ENCODE measurements around the gene PLCD1.
A peak's percentile ranks its signal among the peaks of the same experiment; 100 is the strongest.
"Not testable (repeated sequence)": the region's sequence is repeated elsewhere in the genome, so short reads cannot be mapped to it uniquely, and the experiment has no call there.

The PLCD1 gene

GRCh38 chr3:37986479-37987314 lies 42.7 kb downstream of the PLCD1 start:
- no peak for DNase-seq (ENCODE audit: low read depth in 3 of 3)

DNA sequence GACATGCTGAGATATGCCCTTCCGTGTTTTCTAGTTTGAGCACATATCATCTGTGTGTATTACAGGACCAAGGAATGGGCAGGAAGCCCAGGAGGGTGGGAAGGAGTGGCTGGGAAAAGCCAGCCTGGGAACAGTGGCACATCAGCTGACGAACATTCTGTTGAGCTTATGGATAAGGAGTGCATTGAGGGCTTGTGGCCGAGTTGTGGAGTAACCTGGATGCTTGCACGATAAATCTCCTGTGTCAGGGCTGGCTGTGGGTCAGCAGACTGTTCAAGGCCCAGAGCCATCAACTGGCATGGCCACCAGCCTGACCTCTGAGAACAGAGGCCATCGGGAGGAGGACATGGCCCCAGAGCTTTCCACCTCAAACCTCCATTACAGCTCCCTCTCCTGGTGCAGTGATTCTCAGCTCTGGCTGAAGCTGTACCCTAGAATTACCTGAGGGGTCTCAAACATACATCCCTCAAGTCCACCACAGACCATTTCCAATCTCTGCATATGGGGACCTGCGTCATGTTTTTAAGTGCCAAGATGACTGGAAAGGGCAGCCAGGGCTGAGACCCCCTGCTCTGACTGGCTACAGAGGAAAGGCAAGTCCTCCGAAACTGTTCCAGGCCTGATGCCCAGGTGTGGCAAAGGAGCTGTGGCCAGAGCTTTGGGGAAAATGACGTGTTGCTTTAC lies 43.7 kb downstream of the PLCD1 start:
- DNase-seq (ENCODE audit: low read depth in 3 of 3): no peak

GRCh38 chr3:37984596-37984995 lies 44.8 kb downstream of the PLCD1 start:
- DNase-seq (ENCODE audit: low read depth in 3 of 3): no peak

- no peak for DNase-seq (ENCODE audit: low read depth in 3 of 3)
Measured at GRCh38 chr3:37984051-37984450, 45.4 kb downstream of the PLCD1 start.

GRCh38 chr3:37982331-37982730 lies 47.1 kb downstream of the PLCD1 start:
- DNase-seq (ENCODE audit: low read depth in 3 of 3): no peak

- no peak for DNase-seq (ENCODE audit: low read depth in 3 of 3)
Measured at GRCh38 chr3:37981348-37981664, 48.1 kb downstream of the PLCD1 start.

GRCh38 chr3:37980462-37981347 lies 48.7 kb downstream of the PLCD1 start:
- no peak for DNase-seq (ENCODE audit: low read depth in 3 of 3)

DNA sequence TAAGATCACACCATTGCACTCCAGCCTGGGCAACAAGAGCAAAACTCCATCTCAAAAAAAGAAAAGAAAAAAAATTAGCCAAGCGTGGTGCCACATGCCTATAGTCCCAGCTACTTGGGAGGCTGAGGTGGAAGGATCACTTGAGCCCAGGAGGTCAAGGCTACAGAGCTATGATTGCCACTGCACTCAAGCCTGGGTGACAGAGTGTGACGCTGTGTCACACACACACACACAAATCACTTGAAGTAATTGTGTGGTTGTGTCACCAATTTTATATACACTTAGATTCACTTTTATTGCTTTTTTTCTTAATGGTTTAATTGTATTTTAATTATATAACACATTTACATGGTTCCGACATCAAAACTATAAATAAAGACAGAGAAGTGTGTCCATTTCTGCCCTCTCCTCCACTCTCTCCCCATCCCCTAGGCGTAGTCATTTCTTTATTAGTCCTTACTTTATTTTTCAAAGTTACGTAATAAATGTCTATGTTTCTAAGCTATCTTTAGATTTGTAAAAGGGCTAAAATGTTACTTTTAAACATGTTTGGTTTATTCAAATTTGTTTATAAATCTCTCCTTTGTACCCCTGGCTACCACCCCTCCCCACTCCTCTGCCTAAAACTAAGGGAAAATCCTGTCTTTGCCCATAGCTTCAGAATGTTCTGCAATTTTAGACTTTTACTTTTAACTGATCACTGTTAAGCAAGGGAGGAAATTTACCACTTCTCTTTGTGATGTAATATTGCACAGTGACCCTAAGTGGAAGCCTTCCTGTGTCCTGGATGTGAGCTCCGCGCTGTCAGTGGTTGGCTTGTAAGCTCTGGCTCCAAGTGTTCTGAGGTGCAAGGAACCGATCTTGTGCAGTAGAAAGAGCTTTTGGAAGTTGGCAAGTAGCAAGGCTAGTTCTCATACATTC lies 49.6 kb downstream of the PLCD1 start:
- DNase-seq (ENCODE audit: low read depth in 3 of 3): no peak

GRCh38 chr3:37974121-37975083 lies 55.0 kb downstream of the PLCD1 start:
- DNase-seq (ENCODE audit: low read depth in 3 of 3): peak; percentile 39 to 58 (median 51)

GRCh38 chr3:37973246-37974054 lies 56.0 kb downstream of the PLCD1 start:
- DNase-seq (ENCODE audit: low read depth in 3 of 3): no peak

DNA sequence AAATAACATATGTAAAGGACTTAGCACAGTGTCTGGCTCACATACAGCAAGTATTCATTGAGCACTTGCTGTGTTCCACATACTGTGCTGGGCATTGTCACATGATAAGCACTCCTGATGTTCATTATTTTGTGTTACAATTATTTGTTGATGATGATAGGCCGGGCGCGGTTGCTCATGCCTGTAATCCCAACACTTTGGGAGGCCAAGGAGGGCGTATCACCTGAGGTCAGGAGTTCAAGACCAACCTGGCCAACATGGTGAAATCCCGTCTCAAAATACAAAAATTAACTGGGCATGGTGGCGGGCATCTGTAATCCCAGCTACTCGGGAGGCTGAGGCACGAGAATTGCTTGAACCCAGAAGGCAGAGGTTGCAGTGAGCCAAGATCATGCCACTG lies 57.4 kb downstream of the PLCD1 start:
- DNase-seq (ENCODE audit: low read depth in 3 of 3): not testable (repeated sequence)

GRCh38 chr3:37971467-37971866 lies 58.0 kb downstream of the PLCD1 start:
- DNase-seq (ENCODE audit: low read depth in 3 of 3): no peak

DNA sequence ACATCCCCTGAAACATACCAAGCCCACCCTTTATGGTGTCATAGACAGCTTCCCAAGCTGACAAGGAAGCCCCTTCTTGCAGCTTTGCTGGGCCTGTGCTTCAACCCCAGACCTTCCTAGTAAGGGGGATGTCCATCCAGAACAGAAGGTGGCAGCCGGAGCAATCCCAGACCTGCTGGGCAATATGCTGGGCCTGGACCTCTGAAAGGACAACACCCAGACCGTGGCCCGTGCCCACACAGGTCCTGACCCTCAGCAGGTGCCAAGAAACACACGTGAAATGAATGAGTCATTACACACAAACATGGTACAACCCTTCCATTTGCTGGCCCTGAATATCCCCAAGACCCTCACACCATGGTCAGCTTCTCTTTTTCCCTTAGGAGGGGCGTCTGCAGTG lies 58.6 kb downstream of the PLCD1 start:
- DNase-seq (ENCODE audit: low read depth in 3 of 3): no peak

GRCh38 chr3:37969596-37970100 lies 59.8 kb downstream of the PLCD1 start:
- DNase-seq (ENCODE audit: low read depth in 3 of 3): no peak

- no peak for DNase-seq (ENCODE audit: low read depth in 3 of 3)
Measured at GRCh38 chr3:37968813-37969595, 60.4 kb downstream of the PLCD1 start.

DNA sequence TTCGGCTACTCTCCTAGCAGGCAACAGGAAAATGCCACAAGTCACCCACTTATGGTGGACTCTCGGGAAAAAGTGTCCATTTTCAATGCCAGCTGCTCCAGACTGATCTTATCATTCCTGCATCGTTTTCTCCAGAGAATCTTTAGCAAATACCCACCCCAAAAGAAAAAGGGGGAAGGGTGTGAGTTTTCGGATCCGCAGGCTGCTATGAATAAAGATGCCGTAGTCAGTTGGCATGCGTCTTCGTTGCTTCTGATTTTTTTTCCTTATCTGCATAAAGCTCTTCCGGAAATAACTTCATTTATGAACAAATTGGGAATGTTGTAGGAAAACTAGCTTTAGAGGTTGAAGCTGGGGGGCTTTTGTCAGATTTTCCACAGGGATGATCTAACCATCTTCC lies 61.2 kb downstream of the PLCD1 start:
- DNase-seq (ENCODE audit: low read depth in 3 of 3): no peak

GRCh38 chr3:37967260-37967881 lies 62.1 kb downstream of the PLCD1 start:
- DNase-seq (ENCODE audit: low read depth in 3 of 3): peak; percentile 18 to 36 (median 28)

DNA sequence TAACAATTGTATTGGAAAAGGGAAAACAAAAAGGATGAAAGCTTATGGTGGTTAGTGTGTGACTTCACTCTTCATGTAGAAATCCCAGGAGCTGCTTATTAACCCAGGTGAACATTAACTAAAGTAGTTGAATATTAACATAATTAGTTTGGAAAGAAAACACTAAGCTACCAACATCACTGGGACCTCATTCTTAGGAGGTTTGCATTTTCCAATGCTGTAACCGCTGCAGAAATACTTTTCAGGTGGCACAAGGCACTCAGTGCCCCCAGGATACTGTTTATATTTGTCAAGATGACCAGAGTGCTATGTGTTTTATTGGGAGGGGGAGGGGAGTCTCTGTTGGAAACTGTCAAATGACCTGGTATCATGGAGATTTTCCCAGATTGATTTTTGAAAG lies 64.7 kb downstream of the PLCD1 start:
- DNase-seq (ENCODE audit: low read depth in 3 of 3): no peak

All from stimulated activated CD4-positive, alpha-beta T cell treated with anti-CD3 and anti-CD28 coated beads, TNF-alpha, amount 100 ng/mL, for 4 hours (primary cell).